ENCODE results near the gene SPNS2. TPM values are rescaled to one million over a fixed set of nuclear protein-coding genes. Genes with fewer than 3 reads are reported as not detected.

The SPNS2 gene
- total RNA-seq, 1 donor from 2014 or later: 79.3 TPM

GRCh38 chr17:4490109-4490591 lies 8.5 kb upstream of the SPNS2 start:
- Histone ChIP-seq H3K4me3 (no peak overlapping the region), H3K36me3 (no peaks in the 10 kb centered on the region), H3K9me3 (no peaks in the 10 kb centered on the region), H3K27me3 (no peaks in the 10 kb centered on the region), H3K4me1 (no peaks in the 10 kb centered on the region), H3K27ac (no peak overlapping the region)
- TF ChIP-seq POLR2AphosphoS5 (IDR thresholded peaks at IDR 0.05; ENCODE audit: insufficient read depth in 1 of 2, low read depth in 1 of 2): no peak
- no peak for DNase-seq (ENCODE audit: extremely low spot score in 2 of 2)
- intact Hi-C loops (cut with DNase I): no loop called here

GRCh38 chr17:4490637-4491061 lies 8.0 kb upstream of the SPNS2 start:
- intact Hi-C loops (cut with DNase I): no loop called here

GRCh38 chr17:4492721-4493561 lies 5.7 kb upstream of the SPNS2 start:
- H3K9me3 ChIP-seq: no peaks in the 10 kb centered on the region
- H3K27me3 ChIP-seq: no peaks in the 10 kb centered on the region
- H3K4me1 ChIP-seq: peaks cover 4% of the 10 kb centered on the region
- no peak overlapping the region for H3K4me3 ChIP-seq
- TF ChIP-seq CTCF (IDR thresholded peaks at IDR 0.05) (no peak), POLR2AphosphoS5 (IDR thresholded peaks at IDR 0.05; ENCODE audit: insufficient read depth in 1 of 2, low read depth in 1 of 2) (no peak), POLR2A (IDR thresholded peaks at IDR 0.05) (no peak)
- intact Hi-C loops (cut with DNase I): no loop called here
- no peak for DNase-seq (ENCODE audit: extremely low spot score in 2 of 2)
- no peak overlapping the region for H3K27ac ChIP-seq
- no peaks in the 10 kb centered on the region for H3K36me3 ChIP-seq

More at GRCh38 chr17:4490637-4491061, 8.0 kb upstream of the SPNS2 start:
- Histone ChIP-seq H3K36me3 (no peaks in the 10 kb centered on the region), H3K4me3 (no peak overlapping the region), H3K27ac (no peak overlapping the region), H3K4me1 (no peaks in the 10 kb centered on the region), H3K27me3 (no peaks in the 10 kb centered on the region), H3K9me3 (no peaks in the 10 kb centered on the region)
- TF ChIP-seq CTCF (IDR thresholded peaks at IDR 0.05): no peak
- TF ChIP-seq POLR2AphosphoS5 (IDR thresholded peaks at IDR 0.05; ENCODE audit: insufficient read depth in 1 of 2, low read depth in 1 of 2): no peak
- no peak for TF ChIP-seq POLR2A (IDR thresholded peaks at IDR 0.05)
- no peak for DNase-seq (ENCODE audit: extremely low spot score in 2 of 2)

GRCh38 chr17:4497101-4497824 lies 1.4 kb upstream of the SPNS2 start:
- H3K4me3 ChIP-seq: no peak overlapping the region
- no peaks in the 10 kb centered on the region for H3K27me3 ChIP-seq
- H3K4me1 ChIP-seq: peaks cover 27% of the 10 kb centered on the region
- H3K27ac ChIP-seq: no peak overlapping the region
- DNase-seq (ENCODE audit: extremely low spot score in 2 of 2): no peak
- intact Hi-C loops (cut with DNase I): no loop called here
- H3K9me3 ChIP-seq: no peaks in the 10 kb centered on the region
- TF ChIP-seq POLR2A (IDR thresholded peaks at IDR 0.05) (no peak), CTCF (IDR thresholded peaks at IDR 0.05) (no peak), POLR2AphosphoS5 (IDR thresholded peaks at IDR 0.05; ENCODE audit: insufficient read depth in 1 of 2, low read depth in 1 of 2) (no peak)
- H3K36me3 ChIP-seq: no peaks in the 10 kb centered on the region

- intact Hi-C loops (cut with DNase I): no loop called here
- Histone ChIP-seq H3K4me1 (peaks cover 27% of the 10 kb centered on the region), H3K27ac (no peak overlapping the region), H3K4me3 (peak overlapping the region; percentile 46 to 49), H3K27me3 (no peaks in the 10 kb centered on the region), H3K36me3 (no peaks in the 10 kb centered on the region), H3K9me3 (no peaks in the 10 kb centered on the region)
- DNase-seq (ENCODE audit: extremely low spot score in 2 of 2): no peak
- TF ChIP-seq POLR2AphosphoS5 (IDR thresholded peaks at IDR 0.05; ENCODE audit: insufficient read depth in 1 of 2, low read depth in 1 of 2) (no peak), CTCF (IDR thresholded peaks at IDR 0.05) (no peak), POLR2A (IDR thresholded peaks at IDR 0.05) (no peak)
Observed at GRCh38 chr17:4499431-4500190, 930 bp downstream of the SPNS2 start.

All from vagina (tissue), 2 donors.